Uterus (tissue), 4 donors: Measurements from ENCODE around the gene CHST15. TPM values are rescaled to one million over a fixed set of nuclear protein-coding genes. Genes with fewer than 3 reads are reported as not detected.
A peak's percentile ranks its signal among the peaks of the same experiment; 100 is the strongest.

Experiments used
- DNase-seq, 2 donors: peaks; one replicate each; pipeline ENCODE4 v3.0.0-alpha.2; 2019 to 2020
- H3K27ac ChIP-seq, 2 donors: fragments of 200-600 bp; sonication (generic); 1 replicate in 1 of 2; 2 replicates in 1 of 2; pipeline ENCODE4 v1.5.1; 2016 to 2018
- H3K27me3 ChIP-seq, 2 donors: fragments of 200-600 bp; sonication (generic); one replicate each; pipeline ENCODE4 v1.5.1; 2018 to 2019; ENCODE audit warnings: control low read depth in 1 of 2
- H3K36me3 ChIP-seq, 2 donors: fragments of 200-600 bp; sonication (generic); one replicate each; pipeline ENCODE4 v1.5.1; 2019; ENCODE audit warnings: control low read depth in 1 of 2
- H3K4me1 ChIP-seq, 2 donors: fragments of 200-600 bp; sonication (generic); one replicate each; pipeline ENCODE4 v1.5.1; 2018 to 2019; ENCODE audit warnings: control low read depth in 1 of 2
- H3K4me3 ChIP-seq, 2 donors: fragments of 200-600 bp; sonication (generic); 1 replicate in 1 of 2; 2 replicates in 1 of 2; pipeline ENCODE4 v1.5.1; 2018 to 2019; ENCODE audit warnings: mild to moderate bottlenecking in 1 of 2
- H3K9me3 ChIP-seq, 2 donors: fragments of 200-600 bp; sonication (generic); one replicate each; pipeline ENCODE4 v1.5.1; 2019; ENCODE audit warnings: control low read depth in 1 of 2
- CTCF ChIP-seq, 4 experiments: fragments of 200-600 bp in 2 of 4; fragments of 450-650 bp in 2 of 4; sonication (generic) in 2 of 4; IDR thresholded peaks; one replicate each; pipeline ENCODE4 v1.5.1; 2016 to 2019; ENCODE audit warnings: antibody characterized with exemption in 4 of 4, mild to moderate bottlenecking in 2 of 4, moderate library complexity in 1 of 4
- POLR2A ChIP-seq, 2 donors: fragments of 450-650 bp; IDR thresholded peaks; one replicate each; pipeline ENCODE4 v1.6.1; 2016; ENCODE audit warnings: antibody characterized with exemption in 2 of 2, mild to moderate bottlenecking in 1 of 2, moderate library complexity in 1 of 2
- intact Hi-C: fragments of 100-400 bp; cut with DNase I; formaldehyde crosslinking; loops from one replicate; pipeline ENCODE4 v1.15.1; 2023; ENCODE audit warnings: low total_unique reads
- total RNA-seq, 4 donors: library from RNA; depleted of rRNA in 3 of 4; stranded (reverse); fragments of >200 nt in 3 of 4; gene quantifications; one replicate each; pipeline versions ENCODE4 v1.1.0 to v1.2.4, GENCODE V29; 2014 to 2023
- donor health status: DM: yes; HTN: yes; CAD: no.

CHST15 gene
- total RNA-seq, 4 donors from 2014 or later: 9.7 to 28.5 (median 17.8) TPM

DNA sequence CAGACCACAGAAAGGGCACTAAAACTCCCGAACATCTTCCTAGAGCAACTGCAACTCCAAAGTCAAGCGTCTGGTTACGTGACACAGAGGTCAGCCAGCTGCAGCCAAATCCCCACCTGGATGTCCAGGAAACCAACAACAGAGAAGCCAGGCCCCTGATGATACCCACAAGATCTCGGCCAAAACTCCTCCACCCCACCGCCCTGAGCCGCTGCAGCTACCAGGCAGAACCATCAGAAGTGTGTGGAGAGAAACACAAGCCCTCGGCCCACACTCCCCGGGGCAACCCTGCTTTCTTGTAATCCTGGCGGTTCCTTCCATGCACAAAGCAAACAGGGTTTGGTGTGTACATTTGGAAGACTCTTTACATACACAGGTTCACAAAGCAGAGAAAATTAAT is 8.7 kb downstream of the CHST15 start:
- H3K36me3 ChIP-seq: no peaks in the 10 kb centered on the region
- no peaks in the 10 kb centered on the region for H3K27me3 ChIP-seq
- intact Hi-C loops: no loop called here
- DNase-seq: no peak
- TF ChIP-seq POLR2A (IDR thresholded peaks at IDR 0.05) (no peak), CTCF (IDR thresholded peaks at IDR 0.05) (no peak)
- no peaks in the 10 kb centered on the region for H3K9me3 ChIP-seq
- H3K4me1 ChIP-seq: no peaks in the 10 kb centered on the region
- no peak overlapping the region for H3K4me3 ChIP-seq
- peak overlapping the region in 1 of 2 donors; percentile 10 for H3K27ac ChIP-seq

- intact Hi-C loops: no loop called here
- Histone ChIP-seq H3K36me3 (no peaks in the 10 kb centered on the region), H3K4me3 (no peak overlapping the region), H3K4me1 (no peaks in the 10 kb centered on the region), H3K27me3 (no peaks in the 10 kb centered on the region), H3K27ac (peak overlapping the region in 1 of 2 donors; percentile 10), H3K9me3 (no peaks in the 10 kb centered on the region)
- no peak for DNase-seq
- TF ChIP-seq CTCF (IDR thresholded peaks at IDR 0.05) (no peak), POLR2A (IDR thresholded peaks at IDR 0.05) (no peak)
These were observed 9.5 kb downstream of the CHST15 start for GRCh38 chr10:124083740-124084397.

- Histone ChIP-seq H3K27ac (no peak overlapping the region), H3K27me3 (no peaks in the 10 kb centered on the region), H3K4me3 (no peak overlapping the region), H3K4me1 (no peaks in the 10 kb centered on the region), H3K36me3 (no peaks in the 10 kb centered on the region), H3K9me3 (no peaks in the 10 kb centered on the region)
- no peak for DNase-seq
- intact Hi-C loops: no loop called here
- TF ChIP-seq POLR2A (IDR thresholded peaks at IDR 0.05) (no peak), CTCF (IDR thresholded peaks at IDR 0.05) (no peak)
These were observed 10.2 kb downstream of the CHST15 start for GRCh38 chr10:124083047-124083739.

DNA sequence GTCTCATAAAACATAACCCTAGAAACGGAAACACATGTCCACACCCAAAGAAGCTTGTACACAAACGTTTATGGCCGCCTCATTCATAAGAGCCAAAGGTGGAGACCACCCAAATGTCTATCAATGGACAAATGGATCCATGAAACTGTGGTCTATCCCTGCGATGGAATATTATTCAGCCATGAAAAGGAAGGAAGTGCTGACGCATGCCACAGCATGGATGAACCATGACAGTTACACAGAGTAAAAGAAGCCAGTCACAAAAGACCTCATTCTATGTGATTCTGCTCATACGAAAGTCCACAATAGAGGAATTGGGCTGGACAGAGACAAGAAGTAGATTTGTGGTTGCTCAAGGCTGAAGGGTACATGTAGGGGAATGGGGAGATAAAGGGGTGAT is 10.8 kb downstream of the CHST15 start:
- Histone ChIP-seq H3K36me3 (no peaks in the 10 kb centered on the region), H3K9me3 (no peaks in the 10 kb centered on the region), H3K27ac (no peak overlapping the region), H3K4me3 (no peak overlapping the region), H3K4me1 (no peaks in the 10 kb centered on the region), H3K27me3 (no peaks in the 10 kb centered on the region)
- DNase-seq: no peak
- intact Hi-C loops: no loop called here
- TF ChIP-seq CTCF (IDR thresholded peaks at IDR 0.05) (no peak), POLR2A (IDR thresholded peaks at IDR 0.05) (no peak)

DNA sequence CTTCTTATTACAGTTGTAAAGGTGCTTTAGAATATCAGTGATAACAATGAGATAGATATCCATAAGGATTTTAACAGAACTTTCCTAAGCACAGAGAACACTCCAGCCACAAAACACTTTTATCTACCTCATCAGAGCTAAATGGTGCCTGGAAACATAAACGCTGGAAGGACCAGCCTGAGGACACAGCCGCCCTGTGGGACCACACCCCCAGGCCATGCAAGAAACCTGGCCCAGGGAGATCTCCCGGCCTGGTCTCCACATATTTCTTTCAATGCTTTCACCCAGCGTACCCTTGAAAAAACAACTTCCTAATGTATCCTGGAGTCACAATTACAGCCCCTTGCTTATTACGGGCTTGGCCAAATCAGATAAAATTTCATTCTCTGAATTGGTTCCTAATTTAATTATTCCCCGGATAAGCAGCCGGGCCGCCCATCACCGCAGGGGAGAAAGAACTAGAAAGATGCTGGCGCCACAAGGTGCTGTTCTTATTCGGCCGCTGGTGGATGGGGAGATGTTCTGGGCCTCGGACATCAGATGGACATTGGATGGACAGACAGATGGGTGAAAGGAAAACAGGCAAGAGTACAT is 11.8 kb downstream of the CHST15 start:
- intact Hi-C loops: no loop called here
- Histone ChIP-seq H3K9me3 (no peaks in the 10 kb centered on the region), H3K4me1 (no peaks in the 10 kb centered on the region), H3K4me3 (no peak overlapping the region), H3K27me3 (no peaks in the 10 kb centered on the region), H3K27ac (no peak overlapping the region), H3K36me3 (no peaks in the 10 kb centered on the region)
- DNase-seq: no peak
- TF ChIP-seq POLR2A (IDR thresholded peaks at IDR 0.05) (no peak), CTCF (IDR thresholded peaks at IDR 0.05) (no peak)
